ENCODE results near the gene CCT8. TPM values are rescaled to one million over a fixed set of nuclear protein-coding genes. Genes with fewer than 3 reads are reported as not detected.

The CCT8 gene
- total and polyA plus RNA-seq, 10 of the 15 experiments (the other 5 are each of a cell fraction or from before 2014, with no cell fraction given) = 321 to 696 (median 471) TPM

DNA sequence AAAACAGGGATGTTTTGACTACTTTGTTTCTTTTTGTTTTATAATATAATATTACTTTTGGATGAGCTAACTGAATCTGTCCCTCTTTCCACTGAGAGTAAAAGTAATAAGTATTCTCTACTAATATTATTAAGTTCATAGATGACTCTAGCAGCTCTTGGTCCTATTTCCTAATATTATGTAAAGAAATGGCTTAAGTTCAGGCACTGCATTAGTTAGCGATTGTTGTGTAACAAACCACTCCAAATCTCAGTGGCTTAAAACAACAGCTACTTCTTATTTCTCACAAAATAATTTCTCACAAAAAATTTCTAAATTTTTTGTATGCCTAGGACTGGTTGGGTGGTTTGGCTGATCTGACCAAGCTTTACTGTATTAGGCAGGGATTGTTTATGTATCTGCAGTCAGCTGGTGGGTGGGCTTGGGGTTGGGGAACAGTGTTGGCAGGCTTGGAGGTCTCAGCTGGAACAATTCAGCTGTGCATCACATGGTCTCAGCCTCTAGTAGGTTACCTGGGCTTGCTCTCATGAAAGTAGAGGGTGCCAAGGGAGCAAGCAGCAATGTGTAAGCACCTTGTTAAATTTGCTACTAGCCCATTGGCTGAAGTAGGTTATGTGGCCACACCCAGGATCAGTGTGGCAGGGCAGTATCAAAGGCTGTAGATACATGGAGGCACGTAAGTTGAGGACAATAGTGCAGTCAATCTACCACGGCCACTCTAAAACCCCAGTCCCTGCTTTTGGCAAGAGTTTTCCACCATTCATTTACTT lies 8.8 kb upstream of the CCT8 start:
- Histone ChIP-seq H3K36me3 (ENCODE audit: control insufficient read depth in 2 of 2, insufficient read depth in 2 of 2, low read length in 1 of 2) (no peaks in the 10 kb centered on the region), H3K27me3 (replicated peaks in 1 of 2; ENCODE audit: control insufficient read depth in 2 of 2, insufficient read depth in 2 of 2, low read length in 1 of 2) (no peaks in the 10 kb centered on the region), H3K4me3 (no peak overlapping the region), H2AFZ (ENCODE audit: control insufficient read depth, low read depth, low read length) (no peak overlapping the region), H3K9me3 (replicated peaks; ENCODE audit: control insufficient read depth, insufficient read depth, low read length) (no peaks in the 10 kb centered on the region), H3K9ac (ENCODE audit: control insufficient read depth, insufficient read depth, low read length) (no peak overlapping the region), H3K4me2 (ENCODE audit: control insufficient read depth, insufficient read depth) (no peak overlapping the region), H3K27ac (ENCODE audit: control insufficient read depth, insufficient read depth) (no peak overlapping the region), H3K4me1 (ENCODE audit: control insufficient read depth, insufficient read depth, low read length) (peaks cover 16% of the 10 kb centered on the region), H4K20me1 (ENCODE audit: control insufficient read depth, insufficient read depth) (no peaks in the 10 kb centered on the region), H3K79me2 (ENCODE audit: control insufficient read depth, insufficient read depth, low read length) (peaks cover 6% of the 10 kb centered on the region)
- TF ChIP-seq CHD2 (IDR thresholded peaks at IDR 0.05; ENCODE audit: borderline replicate concordance, low read depth, low read length) (no peak), KLF5 (IDR thresholded peaks at IDR 0.05; ENCODE audit: partially characterized antibody) (no peak), JUNB (IDR thresholded peaks at IDR 0.05) (no peak)
- TF ChIP-seq, protein P1, sequence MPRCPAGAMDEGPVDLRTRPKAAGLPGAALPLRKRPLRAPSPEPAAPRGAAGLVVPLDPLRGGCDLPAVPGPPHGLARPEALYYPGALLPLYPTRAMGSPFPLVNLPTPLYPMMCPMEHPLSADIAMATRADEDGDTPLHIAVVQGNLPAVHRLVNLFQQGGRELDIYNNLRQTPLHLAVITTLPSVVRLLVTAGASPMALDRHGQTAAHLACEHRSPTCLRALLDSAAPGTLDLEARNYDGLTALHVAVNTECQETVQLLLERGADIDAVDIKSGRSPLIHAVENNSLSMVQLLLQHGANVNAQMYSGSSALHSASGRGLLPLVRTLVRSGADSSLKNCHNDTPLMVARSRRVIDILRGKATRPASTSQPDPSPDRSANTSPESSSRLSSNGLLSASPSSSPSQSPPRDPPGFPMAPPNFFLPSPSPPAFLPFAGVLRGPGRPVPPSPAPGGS (IDR thresholded peaks at IDR 0.05; ENCODE audit: borderline replicate concordance, insufficient read depth, low read depth, low read length, poor library complexity, severe bottlenecking) = no peak
- ATAC-seq = no peak
- BruUV-seq (replicated peaks) = no TSS peak
- intact Hi-C loops (cut with micrococcal nuclease; ENCODE audit: unreplicated experiment) = no loop called here
- no peak for DNase-seq (ENCODE audit: low read depth, low spot score)
- WGBS (ENCODE audit: insufficient coverage, insufficient replicate concordance, low lambda C conversion rate, missing lambda C conversion rate) = 92% methylated on average over 3 of the region's 3 CpGs
- ChIA-PET CTCF (interaction anchor here (0.5 to 2.5 kb wide), 12 partner anchors 8 to 337 kb away, joined by 3 to 9 read pairs (median 3); partner anchors contain the start of gene CCT8), RAD21 (ENCODE audit: unreplicated experiment) (interaction anchor here (0.7 to 2.1 kb wide), 7 partner anchors 10 to 295 kb away, joined by 3 to 8 read pairs (median 3); partner anchors contain the start of gene RWDD2B), POLR2A (interaction anchor here (1.4 to 1.8 kb wide), 3 partner anchors 9 to 218 kb away, joined by 5 to 7 read pairs (median 6); partner anchors contain the start of gene CCT8), SMC1A (ENCODE audit: uncharacterized antibody, unreplicated experiment) (interaction anchor here (0.5 to 2.4 kb wide), 12 partner anchors 9 to 296 kb away, joined by 3 to 6 read pairs (median 4); partner anchors contain the start of gene CCT8)
- in situ Hi-C loops (cut with MboI) = loop anchor here (10.0 kb wide), 1 partner anchor 773 kb away; no protein-coding TSS in a partner anchor
- FAIRE-seq = no peak
